BE2C (cell line): ENCODE data around the gene CLDN16.

ENCODE experiments used
- DNase-seq: peaks from one replicate; pipeline ENCODE4 v3.0.0-alpha.2; 2020
- H3K27me3 ChIP-seq: fragments of 250-450 bp; sonication (Bioruptor Pico); 2 replicates; pipeline ENCODE4 v1.5.1; 2020; ENCODE audit warnings: mild to moderate bottlenecking
- H3K36me3 ChIP-seq: fragments of 250-450 bp; sonication (Bioruptor Pico); 2 replicates; pipeline ENCODE4 v1.5.1; 2020; ENCODE audit warnings: mild to moderate bottlenecking
- H3K4me1 ChIP-seq: fragments of 250-450 bp; sonication (Bioruptor Pico); 2 replicates; pipeline ENCODE4 v1.5.1; 2020
- H3K4me3 ChIP-seq: 2 replicates; pipeline ENCODE4 v1.5.1; 2011; ENCODE audit warnings: low read depth, low read length
- H3K9me3 ChIP-seq: fragments of 250-450 bp; sonication (Bioruptor Pico); 2 replicates; pipeline ENCODE4 v1.5.1; 2020
- CTCF ChIP-seq: IDR thresholded peaks from 2 replicates; pipeline ENCODE4 v1.5.1; 2012; ENCODE audit warnings: mild to moderate bottlenecking, low read depth, low read length

Gene CLDN16

GRCh38 chr3:190382082-190382481 is 5.9 kb upstream of the CLDN16 start:
- Histone ChIP-seq H3K9me3 (no peaks in the 10 kb centered on the region), H3K4me3 (no peak overlapping the region), H3K27me3 (no peaks in the 10 kb centered on the region), H3K36me3 (no peaks in the 10 kb centered on the region), H3K4me1 (no peaks in the 10 kb centered on the region)
- no peak for DNase-seq
- no peak for TF ChIP-seq CTCF

GRCh38 chr3:190384309-190384756 is 3.6 kb upstream of the CLDN16 start:
- H3K36me3 ChIP-seq: no peaks in the 10 kb centered on the region
- no peak for DNase-seq
- no peaks in the 10 kb centered on the region for H3K27me3 ChIP-seq
- H3K4me1 ChIP-seq: no peaks in the 10 kb centered on the region
- no peak overlapping the region for H3K4me3 ChIP-seq
- no peak for TF ChIP-seq CTCF
- no peaks in the 10 kb centered on the region for H3K9me3 ChIP-seq

- no peaks in the 10 kb centered on the region for H3K9me3 ChIP-seq
- DNase-seq: no peak
- H3K4me1 ChIP-seq: no peaks in the 10 kb centered on the region
- H3K4me3 ChIP-seq: no peak overlapping the region
- no peaks in the 10 kb centered on the region for H3K27me3 ChIP-seq
- no peak for TF ChIP-seq CTCF
- H3K36me3 ChIP-seq: no peaks in the 10 kb centered on the region
Measured at GRCh38 chr3:190385731-190386688, 2.0 kb upstream of the CLDN16 start.

GRCh38 chr3:190388703-190389102 is 740 bp downstream of the CLDN16 start:
- DNase-seq: no peak
- H3K36me3 ChIP-seq: no peaks in the 10 kb centered on the region
- H3K9me3 ChIP-seq: no peaks in the 10 kb centered on the region
- no peaks in the 10 kb centered on the region for H3K4me1 ChIP-seq
- TF ChIP-seq CTCF: no peak
- H3K4me3 ChIP-seq: no peak overlapping the region
- no peaks in the 10 kb centered on the region for H3K27me3 ChIP-seq

GRCh38 chr3:190396001-190396400 is 8.0 kb downstream of the CLDN16 start:
- DNase-seq: no peak
- Histone ChIP-seq H3K4me1 (no peaks in the 10 kb centered on the region), H3K9me3 (no peaks in the 10 kb centered on the region), H3K27me3 (no peaks in the 10 kb centered on the region), H3K4me3 (no peak overlapping the region), H3K36me3 (no peaks in the 10 kb centered on the region)
- no peak for TF ChIP-seq CTCF

GRCh38 chr3:190397889-190398288 is 9.9 kb downstream of the CLDN16 start:
- no peak for TF ChIP-seq CTCF
- Histone ChIP-seq H3K4me3 (no peak overlapping the region), H3K27me3 (no peaks in the 10 kb centered on the region), H3K4me1 (no peaks in the 10 kb centered on the region), H3K9me3 (no peaks in the 10 kb centered on the region), H3K36me3 (no peaks in the 10 kb centered on the region)
- DNase-seq: no peak
